ENCODE data around the gene C1QTNF6.
"Not testable (repeated sequence)": the region's sequence is repeated elsewhere in the genome, so short reads cannot be mapped to it uniquely, and the experiment has no call there.

C1QTNF6 gene

GRCh38 chr22:37177221-37177620 lies 10.8 kb downstream of the C1QTNF6 start:
- TF ChIP-seq GATA1 (IDR thresholded peaks at IDR 0.05; ENCODE audit: low read depth, low read length), result no peak
- TF ChIP-seq POLR2A (IDR thresholded peaks at IDR 0.05; ENCODE audit: low read length), result no peak
- DNase-seq, result no peak

GRCh38 chr22:37176464-37177061 lies 11.5 kb downstream of the C1QTNF6 start:
- peak; percentile 27 to 47 for DNase-seq

GRCh38 chr22:37175414-37176281 lies 12.4 kb downstream of the C1QTNF6 start:
- no peak for DNase-seq

More at GRCh38 chr22:37176464-37177061, 11.5 kb downstream of the C1QTNF6 start:
- no peak for TF ChIP-seq GATA1 (IDR thresholded peaks at IDR 0.05; ENCODE audit: low read depth, low read length)
- no peak for TF ChIP-seq POLR2A (IDR thresholded peaks at IDR 0.05; ENCODE audit: low read length)

GRCh38 chr22:37174964-37175363 lies 13.1 kb downstream of the C1QTNF6 start:
- no peak for TF ChIP-seq POLR2A (IDR thresholded peaks at IDR 0.05; ENCODE audit: low read length)
- no peak for TF ChIP-seq GATA1 (IDR thresholded peaks at IDR 0.05; ENCODE audit: low read depth, low read length)
- peak in 1 of 2 experiments; percentile 23 for DNase-seq

More at GRCh38 chr22:37175414-37176281, 12.4 kb downstream of the C1QTNF6 start:
- TF ChIP-seq GATA1 (IDR thresholded peaks at IDR 0.05; ENCODE audit: low read depth, low read length) (no peak), POLR2A (IDR thresholded peaks at IDR 0.05; ENCODE audit: low read length) (no peak)

GRCh38 chr22:37173709-37174108 lies 14.3 kb downstream of the C1QTNF6 start:
- TF ChIP-seq POLR2A (IDR thresholded peaks at IDR 0.05; ENCODE audit: low read length) (no peak), GATA1 (IDR thresholded peaks at IDR 0.05; ENCODE audit: low read depth, low read length) (no peak)
- DNase-seq, result no peak

- no peak for TF ChIP-seq GATA1 (IDR thresholded peaks at IDR 0.05; ENCODE audit: low read depth, low read length)
- no peak for TF ChIP-seq POLR2A (IDR thresholded peaks at IDR 0.05; ENCODE audit: low read length)
- DNase-seq, result no peak
Observed at GRCh38 chr22:37172266-37173245, 15.5 kb downstream of the C1QTNF6 start.

GRCh38 chr22:37171662-37172061 lies 16.4 kb downstream of the C1QTNF6 start:
- DNase-seq, result no peak
- TF ChIP-seq POLR2A (IDR thresholded peaks at IDR 0.05; ENCODE audit: low read length) (no peak), GATA1 (IDR thresholded peaks at IDR 0.05; ENCODE audit: low read depth, low read length) (no peak)

GRCh38 chr22:37170689-37171405 lies 17.2 kb downstream of the C1QTNF6 start:
- DNase-seq, result not testable (repeated sequence)

- no peak for TF ChIP-seq GATA1 (IDR thresholded peaks at IDR 0.05; ENCODE audit: low read depth, low read length)
- no peak for TF ChIP-seq POLR2A (IDR thresholded peaks at IDR 0.05; ENCODE audit: low read length)
- no peak for DNase-seq
Observed at GRCh38 chr22:37169947-37170688, 17.9 kb downstream of the C1QTNF6 start.

GRCh38 chr22:37169406-37169805 lies 18.6 kb downstream of the C1QTNF6 start:
- DNase-seq, result no peak
- TF ChIP-seq POLR2A (IDR thresholded peaks at IDR 0.05; ENCODE audit: low read length) (no peak), GATA1 (IDR thresholded peaks at IDR 0.05; ENCODE audit: low read depth, low read length) (no peak)

GRCh38 chr22:37167981-37168647 lies 19.9 kb downstream of the C1QTNF6 start:
- TF ChIP-seq GATA1 (IDR thresholded peaks at IDR 0.05; ENCODE audit: low read depth, low read length) (no peak), POLR2A (IDR thresholded peaks at IDR 0.05; ENCODE audit: low read length) (no peak)
- DNase-seq, result no peak
